Stimulated activated CD4-positive, alpha-beta T cell treated with anti-CD3 and anti-CD28 coated beads, TNF-alpha, amount 100 ng/mL, for 4 hours (primary cell): ENCODE results near the gene SORCS3.

Experiments
- DNase-seq, 3 experiments: peaks; one replicate each; pipeline ENCODE4 v3.0.0-alpha.2; 2020; ENCODE audit warnings: low read depth in 3 of 3

SORCS3 gene

DNA sequence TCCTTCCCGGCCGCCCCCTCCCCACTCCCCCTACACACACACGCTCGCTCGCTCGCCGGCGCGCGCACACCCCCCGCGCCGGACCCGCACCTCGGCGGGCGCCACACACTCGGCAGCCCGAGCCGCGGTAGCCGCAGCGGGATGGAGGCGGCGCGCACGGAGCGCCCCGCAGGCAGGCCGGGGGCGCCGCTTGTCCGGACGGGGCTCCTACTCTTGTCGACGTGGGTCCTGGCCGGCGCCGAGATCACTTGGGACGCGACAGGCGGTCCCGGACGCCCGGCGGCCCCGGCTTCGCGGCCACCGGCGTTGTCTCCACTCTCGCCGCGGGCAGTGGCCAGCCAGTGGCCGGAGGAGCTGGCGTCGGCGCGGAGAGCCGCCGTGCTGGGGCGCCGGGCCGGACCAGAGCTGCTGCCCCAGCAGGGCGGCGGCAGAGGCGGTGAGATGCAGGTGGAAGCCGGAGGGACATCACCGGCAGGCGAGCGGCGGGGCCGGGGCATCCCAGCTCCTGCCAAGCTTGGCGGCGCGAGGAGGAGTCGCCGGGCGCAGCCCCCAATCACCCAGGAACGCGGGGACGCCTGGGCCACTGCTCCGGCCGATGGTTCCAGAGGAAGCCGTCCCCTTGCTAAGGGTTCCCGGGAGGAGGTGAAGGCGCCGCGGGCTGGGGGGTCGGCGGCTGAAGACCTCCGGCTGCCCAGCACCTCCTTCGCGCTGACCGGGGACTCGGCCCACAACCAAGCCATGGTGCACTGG, at the start of gene SORCS3:
TSS of gene SORCS3 (plus strand) at position 104 of the 750 bp plus-strand sequence.
- no peak for DNase-seq

DNA sequence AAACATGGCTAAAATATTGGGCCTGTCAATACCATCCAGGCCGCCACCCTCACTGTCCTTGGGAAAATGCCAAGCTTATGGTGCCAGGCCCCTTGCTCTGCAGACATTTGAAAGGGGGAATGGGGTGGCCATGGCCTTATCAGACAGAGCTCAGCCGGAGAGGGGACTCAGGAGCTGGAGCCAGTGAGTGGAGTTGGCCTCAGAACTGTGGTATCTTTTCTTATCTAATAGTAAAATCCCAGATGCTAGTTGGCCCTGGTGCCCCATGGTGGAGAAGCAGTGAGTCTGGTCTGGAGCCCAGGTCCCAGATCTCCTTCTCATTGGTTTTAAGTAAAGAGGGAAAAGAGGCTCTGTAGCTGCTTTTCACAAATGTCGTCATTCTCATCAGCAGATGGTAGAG, 49.6 kb upstream of the SORCS3 start:
- DNase-seq, result no peak

DNA sequence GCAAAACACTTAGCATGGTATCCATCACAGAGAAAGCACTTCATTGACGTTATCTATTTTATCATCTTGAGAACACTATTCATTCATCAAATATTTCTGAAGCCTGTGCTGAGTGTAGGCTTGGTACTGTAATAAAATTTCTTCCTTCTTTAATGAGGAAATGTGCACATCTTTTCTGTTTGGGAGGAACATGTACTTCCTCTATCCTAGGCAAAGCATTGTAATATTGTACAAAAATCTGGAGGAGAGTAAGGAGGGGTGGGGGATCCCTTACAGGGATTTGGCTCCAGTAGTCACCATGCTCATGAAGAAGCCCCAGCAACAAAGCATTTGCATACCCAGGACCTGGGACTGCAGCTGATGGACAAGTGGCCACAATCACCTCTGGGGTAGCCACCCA, 39.9 kb upstream of the SORCS3 start:
- no peak for DNase-seq

DNA sequence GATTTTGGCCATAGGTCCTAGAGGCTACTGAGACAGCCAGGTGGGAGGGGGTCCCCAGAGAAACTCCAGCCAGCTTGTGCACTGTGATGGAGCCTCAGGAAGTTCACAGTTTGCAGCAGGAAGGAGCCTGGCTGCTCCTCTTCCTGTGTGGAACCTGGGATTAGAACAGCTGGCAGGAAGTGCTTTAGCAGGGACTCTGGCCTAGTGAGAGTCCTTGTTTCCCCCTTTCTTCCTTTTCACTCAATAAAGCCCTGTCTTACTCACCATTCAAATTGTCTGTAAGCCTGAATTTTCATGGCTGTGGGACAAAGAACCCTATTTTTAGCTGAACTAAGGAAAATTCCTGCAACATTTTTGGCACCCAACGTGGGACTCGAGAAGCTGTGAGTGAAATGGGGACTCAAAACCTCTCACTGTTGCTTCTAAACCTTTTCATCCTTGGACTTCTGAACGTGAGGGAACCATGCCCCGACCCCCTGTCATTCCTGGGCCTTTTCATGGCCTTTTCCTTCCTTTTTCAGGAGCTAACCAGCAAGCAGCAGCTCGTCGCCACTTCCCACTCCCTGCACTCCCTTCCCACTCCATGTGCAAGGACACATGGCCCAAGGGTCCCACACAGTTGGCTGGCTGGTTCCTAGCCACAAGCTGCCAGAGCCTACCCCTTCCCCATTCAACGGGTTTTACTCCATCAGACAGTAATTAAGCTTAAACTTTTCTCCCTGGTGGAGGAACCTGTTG, 32.8 kb upstream of the SORCS3 start:
- DNase-seq, result no peak

DNA sequence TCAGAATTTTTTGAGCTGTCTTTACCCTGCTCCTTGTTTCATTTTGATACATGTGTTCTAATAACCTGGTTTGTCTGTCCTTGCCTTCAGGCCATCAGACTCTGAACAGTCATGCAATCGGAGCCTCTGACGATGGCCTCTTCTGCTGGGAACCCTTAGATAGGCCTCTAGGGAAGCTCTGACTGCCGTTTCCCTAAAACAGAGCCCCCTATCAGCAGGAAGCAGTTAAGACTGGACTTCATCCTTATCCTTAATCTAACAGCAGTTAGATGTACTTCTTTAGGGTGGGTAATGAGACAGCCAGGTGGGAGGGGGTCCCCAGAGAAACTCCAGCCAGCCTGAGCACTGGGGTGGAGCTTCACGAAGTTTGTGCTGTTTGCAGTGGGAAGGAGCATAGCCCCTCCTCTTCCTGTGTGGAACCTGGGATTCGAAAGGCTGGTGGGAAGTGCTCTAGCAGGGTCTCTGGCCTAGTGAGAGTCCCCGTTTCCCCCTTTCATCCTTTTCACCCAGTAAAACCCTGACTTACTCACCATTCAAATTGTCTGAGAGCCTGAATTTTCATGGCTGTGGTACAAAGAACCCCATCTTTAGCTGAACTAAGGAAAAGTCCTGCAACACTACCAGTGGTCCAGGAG, 28.4 kb upstream of the SORCS3 start:
- no peak for DNase-seq

DNA sequence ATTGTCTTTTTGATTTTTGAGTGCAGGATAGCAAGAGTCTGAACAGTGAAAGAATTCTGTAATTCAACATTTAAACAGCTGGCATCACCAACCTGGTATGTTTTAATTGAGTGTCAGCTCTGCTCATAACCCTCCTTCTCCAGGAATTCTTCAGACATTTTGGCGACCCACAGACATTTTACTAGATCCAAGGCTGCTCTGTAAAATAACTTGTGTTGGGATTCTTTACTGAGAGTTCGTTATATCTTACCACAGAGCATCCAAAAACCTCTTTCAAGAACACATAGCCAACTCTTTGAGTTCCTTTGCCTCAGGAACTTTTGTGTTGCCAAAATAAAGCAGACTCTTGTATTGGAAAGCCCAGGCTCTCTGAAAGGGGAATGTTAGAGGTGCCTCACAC, 27.7 kb upstream of the SORCS3 start:
- no peak for DNase-seq

DNA sequence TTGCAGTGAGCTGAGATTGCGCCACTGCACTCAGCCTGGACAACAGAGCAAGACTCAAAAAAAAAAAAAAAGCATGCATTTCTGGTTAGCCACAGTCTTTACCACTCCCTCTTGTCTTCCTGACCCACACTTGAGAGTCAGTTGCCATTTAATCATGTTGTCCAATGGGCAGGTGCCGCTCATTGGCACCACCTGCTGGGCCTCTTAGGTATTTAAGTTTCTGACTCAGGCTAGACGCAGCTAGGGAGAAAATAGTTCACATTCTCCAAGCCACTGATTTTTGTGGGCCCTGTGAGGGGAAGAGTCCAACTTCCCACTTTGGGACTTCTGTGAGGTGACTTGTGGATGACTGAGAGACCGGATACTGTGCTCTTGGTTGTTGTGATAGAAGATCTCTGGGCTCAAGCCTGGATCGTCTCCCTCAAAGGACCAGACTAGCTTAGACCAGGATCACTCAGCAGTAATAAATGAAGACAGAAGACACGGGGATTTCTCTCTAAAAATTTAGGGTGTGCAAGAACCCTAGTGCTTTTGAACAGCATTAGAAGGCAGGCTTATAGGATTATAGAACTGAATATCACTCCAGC, 26.8 kb upstream of the SORCS3 start:
- no peak for DNase-seq

DNA sequence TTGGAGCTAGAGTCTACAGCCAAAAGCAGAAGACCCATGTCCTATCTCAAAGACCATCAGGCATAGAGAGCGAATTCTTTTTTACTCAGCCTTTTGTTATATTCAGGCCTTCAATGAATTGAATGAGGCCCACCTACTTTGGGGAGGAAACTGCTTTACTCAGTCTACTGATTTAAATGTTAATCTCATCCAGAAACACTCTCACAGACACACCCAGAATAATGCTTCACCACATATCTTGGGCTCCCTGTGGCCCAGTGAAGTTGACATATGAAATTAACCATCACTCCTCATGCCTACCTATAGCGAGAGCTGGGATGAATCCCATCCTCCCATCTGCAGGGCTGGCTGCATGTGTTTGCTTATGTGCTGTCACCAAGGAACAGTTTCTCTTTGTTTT, 26.0 kb upstream of the SORCS3 start:
- no peak for DNase-seq

DNA sequence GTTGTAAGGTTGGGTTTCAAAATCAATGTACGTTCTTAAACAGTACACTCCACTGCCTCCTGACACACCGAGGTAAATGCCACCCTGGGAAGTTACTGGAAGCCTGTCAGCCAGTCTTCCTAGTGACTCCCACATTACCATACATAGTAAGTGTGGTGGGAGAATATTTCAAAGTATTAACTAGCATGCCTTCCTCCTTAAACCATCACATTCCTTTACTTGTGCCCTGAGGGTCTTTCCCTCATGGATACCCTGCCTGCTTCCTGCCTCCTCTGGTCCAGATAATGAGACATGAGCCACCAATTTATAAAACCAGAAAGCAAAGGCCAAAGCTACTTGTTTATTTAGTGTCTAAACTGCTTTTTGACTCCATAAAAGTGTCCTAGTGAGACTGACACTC, 23.3 kb upstream of the SORCS3 start:
- DNase-seq, result no peak

DNA sequence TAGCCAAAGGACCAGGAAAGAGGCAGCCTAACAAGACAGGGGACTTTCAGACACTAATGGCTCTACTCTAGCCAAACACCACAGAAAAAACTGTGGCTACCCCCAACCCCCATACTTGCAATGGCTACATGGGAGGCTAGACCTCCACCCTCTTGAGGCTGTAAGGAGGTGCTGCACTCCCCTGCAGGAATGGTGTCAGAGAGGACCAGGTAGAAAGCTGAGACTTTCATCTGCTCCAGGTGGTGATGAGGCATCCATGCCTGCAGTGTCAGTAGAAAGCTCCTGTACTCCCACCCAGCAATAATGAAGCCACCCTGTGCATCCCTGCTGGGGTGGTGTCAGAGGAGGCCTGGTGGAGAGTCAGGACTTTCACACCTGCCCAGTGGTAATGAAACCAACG, 18.9 kb upstream of the SORCS3 start:
- no peak for DNase-seq

DNA sequence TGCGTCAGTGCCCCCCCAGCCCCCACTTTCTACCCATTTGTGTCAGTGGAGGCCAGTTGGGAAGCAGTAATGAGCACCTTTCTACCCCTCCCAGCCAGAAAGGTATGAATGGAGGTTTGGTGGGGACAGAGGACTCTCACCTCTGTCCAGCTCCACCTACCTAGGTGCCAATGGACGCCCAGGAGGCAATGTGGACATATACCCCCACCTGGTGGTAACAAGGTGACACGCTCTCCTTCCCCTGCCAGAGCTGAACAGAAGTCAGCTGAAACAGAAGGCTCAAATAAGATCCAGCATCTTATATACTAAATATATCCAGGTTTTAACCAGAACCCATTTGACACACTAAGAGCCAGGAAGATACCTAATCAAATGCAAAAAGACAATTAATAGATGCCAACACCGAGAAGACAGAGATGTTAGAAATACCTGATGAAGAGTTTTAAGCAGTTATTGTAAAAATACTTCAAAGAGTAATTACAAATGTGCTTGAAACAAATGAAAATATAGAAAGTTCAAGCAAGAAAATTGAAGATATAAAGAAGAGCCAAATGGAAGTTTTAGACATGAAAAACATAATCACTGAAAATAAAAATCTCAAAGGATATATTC, 18.4 kb upstream of the SORCS3 start:
- DNase-seq, result no peak

DNA sequence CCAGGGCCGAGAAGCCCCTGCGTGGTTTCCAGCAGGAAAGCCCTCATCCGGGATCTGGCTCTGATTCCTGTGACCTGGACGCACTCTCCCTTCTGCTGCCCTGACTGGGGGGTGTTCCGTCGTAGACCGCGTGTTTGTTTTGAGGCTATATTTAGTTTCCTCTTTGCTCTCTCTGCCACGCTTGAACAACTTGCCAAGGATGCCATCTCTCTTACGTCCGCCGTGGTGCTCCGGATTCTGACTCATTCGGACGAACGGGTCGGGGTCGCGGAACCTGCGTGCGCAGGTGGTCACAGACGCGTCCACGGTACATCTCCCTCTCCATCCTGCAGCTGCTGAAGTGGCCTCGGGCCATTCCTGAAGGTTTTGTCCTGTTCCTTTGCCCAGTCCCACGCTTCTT, 10.4 kb upstream of the SORCS3 start:
- DNase-seq, result no peak

DNA sequence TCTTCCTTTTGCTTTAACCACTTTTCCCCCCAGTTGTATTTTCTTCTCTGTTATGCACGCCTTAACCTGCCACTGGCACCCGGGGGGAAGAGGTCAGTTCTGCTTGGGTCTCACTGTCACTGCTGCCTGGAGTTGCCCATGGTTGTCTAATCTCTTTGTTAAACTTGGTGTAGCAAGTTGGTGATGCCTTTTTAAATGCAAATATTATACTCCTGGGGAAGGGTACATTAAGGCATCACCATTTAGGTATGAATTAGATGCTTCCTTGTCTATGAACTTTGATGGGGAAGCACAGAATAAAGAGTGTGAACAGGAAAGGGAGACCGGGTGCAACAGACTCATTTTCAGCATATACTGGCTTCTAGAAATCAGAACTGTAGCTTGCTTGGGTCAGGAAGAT, 9.1 kb upstream of the SORCS3 start:
- DNase-seq, result no peak

DNA sequence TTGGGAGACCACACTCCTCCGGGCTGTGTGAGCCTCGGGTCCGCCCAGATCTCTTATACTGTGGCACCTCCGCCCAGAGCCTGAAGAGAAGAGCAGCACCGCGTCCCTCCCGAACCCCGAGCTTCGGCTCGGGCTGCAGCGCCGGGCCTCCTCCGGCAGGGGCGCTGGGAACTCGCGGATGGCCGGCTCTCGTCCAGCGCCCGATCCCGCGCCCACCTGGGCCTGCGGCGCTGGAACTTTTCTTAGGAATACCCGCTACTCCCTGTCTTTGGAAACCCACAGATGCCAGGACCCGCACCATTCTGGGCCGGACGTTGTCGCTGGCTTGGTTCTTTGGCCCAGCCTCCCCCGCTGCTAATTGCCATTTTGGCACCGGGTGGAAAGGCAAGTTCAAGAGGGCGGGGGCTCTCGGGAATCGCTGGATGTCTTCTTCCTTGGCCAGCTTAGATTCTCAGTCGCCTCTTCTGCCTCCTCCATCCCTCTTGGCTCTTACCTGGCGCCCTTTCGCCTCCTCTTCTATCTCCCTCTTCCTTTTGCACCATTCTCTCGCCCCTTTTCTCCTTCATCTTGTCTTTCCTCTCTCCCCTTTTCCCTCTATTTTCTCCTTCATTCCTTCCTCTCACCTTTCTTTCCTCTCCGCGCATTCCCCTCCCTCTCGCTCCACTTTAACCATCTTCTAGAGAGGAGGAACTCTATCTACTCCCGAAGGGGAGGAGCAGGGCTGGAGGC, 2.1 kb upstream of the SORCS3 start:
- no peak for DNase-seq

DNA sequence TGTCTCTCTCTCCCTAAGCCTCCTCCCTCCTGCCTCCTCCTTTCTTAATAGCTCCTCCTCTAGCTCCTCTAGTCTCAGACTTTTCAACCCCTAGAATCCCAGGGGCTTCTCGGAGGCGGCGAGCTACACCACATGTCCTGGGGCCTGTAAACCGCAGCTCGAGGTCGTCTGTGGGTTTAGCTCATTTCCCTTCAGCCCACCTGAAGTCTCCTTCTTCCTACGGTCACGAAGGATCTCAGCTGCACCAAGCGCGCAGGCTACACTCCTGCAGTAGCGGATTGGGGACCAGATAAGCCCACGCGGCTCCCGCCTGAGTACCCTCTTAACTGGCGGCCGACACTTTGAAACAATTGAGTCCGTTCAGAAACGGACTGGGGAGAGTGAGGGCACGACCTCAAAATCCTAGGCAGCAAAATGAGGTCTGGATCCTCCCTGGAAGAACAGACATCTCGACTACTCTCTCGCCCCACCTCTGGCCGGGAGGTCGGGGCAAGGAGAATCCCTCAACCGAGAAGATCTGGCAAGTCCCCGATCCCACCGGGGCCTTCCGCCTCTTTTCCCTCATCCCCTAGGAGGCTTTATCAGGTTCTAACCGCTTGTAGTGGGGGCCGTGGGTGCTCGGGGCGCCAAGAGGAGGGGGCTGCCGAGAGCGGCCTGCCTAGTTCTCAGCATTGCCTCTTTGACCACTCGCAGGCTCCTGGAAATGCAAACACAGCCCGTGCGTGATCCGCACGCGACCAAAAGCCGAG, 1.3 kb upstream of the SORCS3 start:
- no peak for DNase-seq

DNA sequence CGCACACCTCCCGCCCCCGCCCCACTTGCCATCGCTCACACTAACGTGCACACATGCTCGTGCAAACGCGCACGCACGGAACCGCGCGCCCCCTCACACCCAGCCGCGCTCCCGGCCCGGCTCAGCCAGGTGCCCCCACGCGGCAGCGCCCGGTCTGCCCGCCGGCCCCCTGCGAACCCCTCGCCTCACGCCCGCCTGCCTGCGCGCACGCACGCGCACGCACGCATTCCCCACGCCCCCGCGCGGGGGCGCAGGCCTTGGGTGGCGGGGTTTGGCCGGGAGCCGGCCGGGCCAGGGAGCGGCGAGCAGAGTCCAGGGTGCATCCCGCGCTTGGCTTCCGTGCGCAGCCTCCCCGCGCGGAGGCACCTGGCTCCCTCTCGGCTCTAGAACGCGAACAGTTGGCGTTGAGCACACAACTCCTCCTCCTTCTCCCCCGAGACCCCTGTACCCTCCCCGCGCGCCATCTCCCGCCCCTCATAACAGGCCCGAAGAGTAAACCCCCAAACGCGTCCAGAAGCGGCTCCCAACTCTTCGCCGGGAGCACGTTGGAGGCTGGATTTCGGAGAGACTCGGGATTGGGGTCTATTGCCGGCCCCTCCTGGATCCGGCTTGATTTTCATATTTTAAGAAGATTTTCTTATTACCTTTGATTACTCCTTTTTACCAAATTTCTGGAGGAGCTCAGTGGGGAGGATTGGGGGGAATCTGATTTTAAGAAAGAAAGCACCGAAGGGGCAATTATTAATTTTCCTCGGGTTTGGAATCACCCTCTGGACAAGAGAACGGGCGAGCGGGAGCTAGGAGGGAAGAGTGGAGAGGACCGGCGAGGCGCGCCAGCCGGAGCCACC, 527 bp upstream of the SORCS3 start:
- no peak for DNase-seq

DNA sequence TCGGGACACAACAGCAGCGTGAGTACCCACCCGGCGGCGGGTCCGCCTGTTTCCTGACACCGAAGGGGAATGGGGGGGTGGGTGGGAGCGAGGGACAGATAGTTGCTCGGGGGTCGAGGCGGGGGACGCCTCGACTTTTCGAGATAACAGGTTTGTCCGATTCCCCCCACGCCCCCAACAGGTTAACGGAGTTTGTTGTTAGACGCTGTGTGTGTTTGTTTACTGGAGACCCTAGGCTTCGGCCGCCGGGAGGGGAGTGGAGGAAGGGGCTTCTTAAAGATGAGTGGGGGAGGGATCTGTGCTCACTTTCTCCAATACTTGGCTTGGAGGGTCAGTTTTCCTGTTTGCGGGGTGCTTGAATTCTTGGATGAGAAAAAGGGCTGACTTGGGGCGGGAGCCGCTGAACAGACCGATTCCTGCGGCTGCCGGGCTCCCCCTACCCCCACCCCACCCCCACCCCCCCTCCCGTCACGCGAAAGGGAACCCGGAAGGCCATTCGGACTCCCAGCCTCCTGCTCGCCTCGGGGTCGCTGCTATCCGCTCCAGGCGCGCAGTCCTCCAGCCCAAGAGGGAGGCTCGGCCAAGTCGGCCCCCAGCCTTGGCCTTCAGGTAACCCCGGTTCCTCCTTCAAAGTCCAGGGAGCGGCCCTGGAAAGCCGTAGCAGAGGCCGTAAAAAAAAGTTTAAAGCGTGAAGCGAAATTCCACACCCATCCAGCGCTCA, 1.0 kb downstream of the SORCS3 start:
- no peak for DNase-seq

DNA sequence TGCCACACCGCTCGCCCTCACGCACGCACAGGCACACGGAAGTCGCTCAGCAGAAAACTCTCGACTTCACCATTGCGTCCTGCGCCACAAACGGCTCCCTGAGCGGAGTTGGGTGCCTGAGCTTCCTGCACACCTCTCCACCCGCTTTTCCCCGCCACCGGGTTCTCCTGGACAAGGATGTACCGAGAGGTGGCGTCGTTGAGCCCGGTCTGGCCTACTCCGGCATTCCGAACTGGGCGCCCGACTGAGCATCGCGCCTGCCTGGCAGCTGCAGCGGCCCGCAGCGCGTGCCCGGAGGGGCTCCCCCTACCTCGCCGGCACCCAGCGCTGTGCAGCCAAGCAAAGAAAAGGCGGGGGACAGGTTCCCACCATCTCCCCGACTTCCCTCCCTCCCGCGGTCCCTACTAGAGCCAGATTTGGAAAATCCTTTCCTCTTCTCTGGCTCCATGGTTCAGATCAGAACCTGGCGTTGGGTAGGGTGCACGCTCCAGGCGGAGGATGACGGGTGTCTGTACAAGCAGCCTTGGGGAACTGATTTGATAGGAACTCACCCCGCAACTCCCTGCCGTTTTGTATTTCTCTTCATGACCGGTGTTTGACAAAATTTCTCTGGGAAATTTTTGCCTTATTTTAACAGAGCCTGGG, 1.7 kb downstream of the SORCS3 start:
- no peak for DNase-seq

DNA sequence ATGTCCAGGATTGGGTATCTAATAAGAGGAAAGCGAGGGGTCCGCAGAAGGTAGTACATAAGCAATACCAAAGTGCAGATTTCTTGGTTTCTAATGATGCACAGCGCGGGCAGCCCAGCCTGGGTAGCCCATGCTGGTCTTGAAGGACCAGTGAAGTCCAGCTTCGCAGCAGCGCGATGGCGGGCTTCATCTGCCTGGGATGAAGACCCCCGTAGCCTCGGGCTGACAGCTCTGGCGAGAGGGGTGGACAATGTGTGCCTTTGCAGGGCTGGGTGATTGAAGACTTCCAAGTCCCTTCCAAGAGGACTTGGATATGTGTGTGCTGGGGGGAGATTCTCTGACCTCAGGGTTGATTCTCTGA, 2.2 kb downstream of the SORCS3 start:
- DNase-seq, result no peak
